Subcutaneous abdominal adipose tissue (tissue), 5 donors: Measurements from ENCODE around the gene LRRFIP1.
"Not testable (repeated sequence)": the region's sequence is repeated elsewhere in the genome, so short reads cannot be mapped to it uniquely, and the experiment has no call there.

Experiments
- H3K27ac ChIP-seq: one replicate; pipeline ENCODE4 v1.7.0; 2013; ENCODE audit warnings: low read depth, mild to moderate bottlenecking, inconsistent platforms, low read length, moderate library complexity
- H3K27me3 ChIP-seq, 5 donors: one replicate each; pipeline ENCODE4 v1.7.0; 2013; ENCODE audit warnings: low read length in 5 of 5, inconsistent platforms in 1 of 5; ENCODE audit not compliant: control insufficient read depth in 5 of 5, insufficient read depth in 4 of 5
- H3K36me3 ChIP-seq, 5 donors: one replicate each; pipeline ENCODE4 v1.7.0; 2013; ENCODE audit warnings: low read length in 5 of 5; ENCODE audit not compliant: control insufficient read depth in 5 of 5, insufficient read depth in 5 of 5
- H3K4me1 ChIP-seq, 5 donors: one replicate each; pipeline ENCODE4 v1.7.0; 2013; ENCODE audit warnings: low read length in 5 of 5, mild to moderate bottlenecking in 3 of 5, moderate library complexity in 1 of 5; ENCODE audit not compliant: control insufficient read depth in 5 of 5, insufficient read depth in 5 of 5
- H3K4me3 ChIP-seq, 5 donors: one replicate each; pipeline ENCODE4 v1.7.0; 2013; ENCODE audit warnings: low read length in 5 of 5, low read depth in 1 of 5
- H3K9ac ChIP-seq, 5 donors: one replicate each; pipeline ENCODE4 v1.7.0; 2013; ENCODE audit warnings: low read length in 5 of 5, mild to moderate bottlenecking in 4 of 5, moderate library complexity in 3 of 5
- H3K9me3 ChIP-seq, 5 donors: one replicate each; pipeline ENCODE4 v1.7.0; 2013; ENCODE audit warnings: low read length in 5 of 5; ENCODE audit not compliant: control insufficient read depth in 5 of 5
- donor health status: healthy.
- donor health status: healthy.
- donor health status: healthy.
- donor health status: healthy.
- donor health status: healthy.

Gene LRRFIP1

GRCh38 chr2:237604391-237604790, 23.0 kb upstream of the LRRFIP1 start:
- no peaks in the 10 kb centered on the region for H3K9me3 ChIP-seq
- H3K9ac ChIP-seq = no peak overlapping the region
- peaks cover 0 to 21% (median 20%) of the 10 kb centered on the region in 5 donors for H3K4me1 ChIP-seq
- H3K36me3 ChIP-seq = no peaks in the 10 kb centered on the region
- H3K27ac ChIP-seq = no peak overlapping the region
- H3K4me3 ChIP-seq = no peak overlapping the region
- peaks cover 0 to 4% (median 0%) of the 10 kb centered on the region in 5 donors for H3K27me3 ChIP-seq

- Histone ChIP-seq H3K4me3 (no peak overlapping the region), H3K36me3 (no peaks in the 10 kb centered on the region), H3K9me3 (no peaks in the 10 kb centered on the region), H3K27ac (no peak overlapping the region), H3K4me1 (peaks cover 0 to 21% (median 17%) of the 10 kb centered on the region in 5 donors), H3K27me3 (peaks cover 0 to 4% (median 0%) of the 10 kb centered on the region in 5 donors), H3K9ac (no peak overlapping the region)
Measured at GRCh38 chr2:237604960-237605359, 22.4 kb upstream of the LRRFIP1 start.

GRCh38 chr2:237606522-237606921, 20.9 kb upstream of the LRRFIP1 start:
- H3K4me3 ChIP-seq, H3K9me3 ChIP-seq, H3K27me3 ChIP-seq, H3K36me3 ChIP-seq, H3K27ac ChIP-seq, H3K9ac ChIP-seq: not testable (repeated sequence)
- peaks cover 0 to 13% (median 9%) of the 10 kb centered on the region in 5 donors for H3K4me1 ChIP-seq

DNA sequence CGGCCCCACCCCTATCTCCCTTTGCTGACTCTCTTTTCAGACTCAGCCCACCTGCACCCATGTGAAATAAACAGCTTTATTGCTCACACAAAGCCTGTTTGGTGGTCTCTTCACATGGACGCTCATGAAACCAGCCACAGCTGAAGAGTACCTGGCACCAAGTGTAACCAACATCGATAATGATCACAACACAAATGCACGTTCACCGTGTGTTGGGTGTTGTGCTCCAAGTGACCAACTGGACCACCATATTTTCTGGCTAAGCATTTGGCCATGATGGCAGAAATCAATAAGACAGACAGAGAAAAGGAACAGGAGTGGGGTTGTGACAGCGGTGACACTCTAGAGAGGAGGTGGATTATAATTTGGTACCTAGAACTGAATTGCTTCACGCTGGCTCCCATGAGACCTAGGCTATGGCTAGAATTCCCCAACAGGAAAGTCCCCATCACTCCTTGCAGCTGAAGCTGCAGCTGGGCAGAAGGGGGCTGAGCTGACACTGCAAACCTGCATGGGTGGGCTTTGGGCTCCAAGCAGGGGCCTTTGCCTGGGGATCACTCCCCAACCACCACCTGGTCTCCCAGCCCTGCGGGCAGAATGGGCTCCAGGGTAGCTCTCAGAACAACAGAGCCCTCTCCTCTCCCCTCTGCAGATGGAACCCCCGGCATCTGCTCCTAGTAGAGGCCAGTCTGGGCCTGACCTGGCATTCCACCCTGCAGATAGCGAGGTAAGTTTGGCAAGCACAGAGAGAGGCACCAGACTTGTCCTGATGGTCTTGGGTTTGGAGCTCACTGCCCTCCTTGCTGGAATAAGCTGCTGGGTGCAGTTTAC, 14.6 kb upstream of the LRRFIP1 start:
- Histone ChIP-seq H3K4me3 (no peak overlapping the region), H3K27ac (no peak overlapping the region), H3K27me3 (peaks cover 0 to 3% (median 0%) of the 10 kb centered on the region in 5 donors), H3K36me3 (no peaks in the 10 kb centered on the region), H3K9me3 (no peaks in the 10 kb centered on the region), H3K9ac (no peak overlapping the region), H3K4me1 (peaks cover 4 to 27% (median 15%) of the 10 kb centered on the region in 5 donors)

- H3K36me3 ChIP-seq = no peaks in the 10 kb centered on the region
- H3K27ac ChIP-seq = no peak overlapping the region
- peaks cover 0 to 3% (median 0%) of the 10 kb centered on the region in 5 donors for H3K27me3 ChIP-seq
- H3K9ac ChIP-seq = no peak overlapping the region
- no peak overlapping the region for H3K4me3 ChIP-seq
- H3K9me3 ChIP-seq = no peaks in the 10 kb centered on the region
- peaks cover 4 to 27% (median 15%) of the 10 kb centered on the region in 5 donors for H3K4me1 ChIP-seq
Measured at GRCh38 chr2:237613679-237614078, 13.7 kb upstream of the LRRFIP1 start.

DNA sequence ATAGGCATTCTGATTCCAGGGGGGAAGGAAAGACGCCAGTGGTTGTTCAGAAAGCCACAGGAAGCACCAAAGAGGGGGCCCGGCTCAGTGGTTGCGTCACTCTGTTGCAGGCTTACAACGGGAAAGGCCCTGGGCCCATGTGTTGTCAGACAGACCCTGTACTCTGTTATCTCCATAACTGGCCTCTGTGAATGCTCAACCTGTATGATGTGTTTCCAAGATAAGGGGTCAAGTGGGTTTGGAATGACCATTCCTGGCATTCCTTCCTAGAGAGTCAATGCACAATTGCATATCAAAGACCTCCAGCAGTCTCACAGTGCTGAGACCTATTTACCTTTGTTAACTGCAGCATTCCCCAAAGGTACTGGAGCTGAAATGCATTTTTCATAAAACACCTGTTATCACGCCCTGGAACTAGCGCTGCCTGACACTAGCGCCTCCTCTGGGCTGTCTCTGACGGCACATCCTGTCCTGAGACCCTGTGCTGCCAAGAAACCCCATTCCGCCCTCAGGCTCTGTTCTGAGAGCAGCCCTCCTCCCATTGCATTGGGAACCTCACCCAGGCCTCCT, 13.2 kb upstream of the LRRFIP1 start:
- Histone ChIP-seq H3K9me3 (no peaks in the 10 kb centered on the region), H3K27ac (no peak overlapping the region), H3K9ac (no peak overlapping the region), H3K36me3 (no peaks in the 10 kb centered on the region), H3K4me3 (no peak overlapping the region), H3K27me3 (peaks cover 0 to 3% (median 0%) of the 10 kb centered on the region in 5 donors), H3K4me1 (peaks cover 4 to 27% (median 15%) of the 10 kb centered on the region in 5 donors)

- Histone ChIP-seq H3K36me3 (no peaks in the 10 kb centered on the region), H3K9me3 (no peaks in the 10 kb centered on the region), H3K9ac (no peak overlapping the region), H3K4me1 (peaks cover 4 to 27% (median 15%) of the 10 kb centered on the region in 5 donors), H3K27me3 (peaks cover 0 to 3% (median 0%) of the 10 kb centered on the region in 5 donors), H3K27ac (no peak overlapping the region), H3K4me3 (no peak overlapping the region)
Measured at GRCh38 chr2:237615631-237616249, 11.6 kb upstream of the LRRFIP1 start.

DNA sequence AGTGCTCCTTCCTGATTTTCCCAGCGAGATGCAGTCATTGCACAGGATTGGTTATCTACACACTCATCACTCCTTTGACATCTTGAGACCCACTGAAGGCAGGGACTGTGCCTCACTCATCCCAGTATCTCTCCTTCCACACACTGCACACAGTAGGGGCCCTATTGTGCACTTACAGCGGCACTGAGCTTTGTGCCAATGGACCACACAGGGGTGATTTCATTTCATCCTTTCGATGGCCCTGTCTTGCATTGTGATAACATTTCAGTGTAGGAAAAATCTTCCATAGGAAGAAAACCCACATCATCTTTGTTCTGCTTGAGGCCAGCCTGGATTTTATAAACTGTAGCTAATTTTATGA, 11.0 kb upstream of the LRRFIP1 start:
- Histone ChIP-seq H3K27ac (no peak overlapping the region), H3K36me3 (no peaks in the 10 kb centered on the region), H3K4me1 (peaks cover 4 to 27% (median 15%) of the 10 kb centered on the region in 5 donors), H3K4me3 (no peak overlapping the region), H3K27me3 (peaks cover 0 to 3% (median 0%) of the 10 kb centered on the region in 5 donors), H3K9ac (no peak overlapping the region), H3K9me3 (no peaks in the 10 kb centered on the region)

DNA sequence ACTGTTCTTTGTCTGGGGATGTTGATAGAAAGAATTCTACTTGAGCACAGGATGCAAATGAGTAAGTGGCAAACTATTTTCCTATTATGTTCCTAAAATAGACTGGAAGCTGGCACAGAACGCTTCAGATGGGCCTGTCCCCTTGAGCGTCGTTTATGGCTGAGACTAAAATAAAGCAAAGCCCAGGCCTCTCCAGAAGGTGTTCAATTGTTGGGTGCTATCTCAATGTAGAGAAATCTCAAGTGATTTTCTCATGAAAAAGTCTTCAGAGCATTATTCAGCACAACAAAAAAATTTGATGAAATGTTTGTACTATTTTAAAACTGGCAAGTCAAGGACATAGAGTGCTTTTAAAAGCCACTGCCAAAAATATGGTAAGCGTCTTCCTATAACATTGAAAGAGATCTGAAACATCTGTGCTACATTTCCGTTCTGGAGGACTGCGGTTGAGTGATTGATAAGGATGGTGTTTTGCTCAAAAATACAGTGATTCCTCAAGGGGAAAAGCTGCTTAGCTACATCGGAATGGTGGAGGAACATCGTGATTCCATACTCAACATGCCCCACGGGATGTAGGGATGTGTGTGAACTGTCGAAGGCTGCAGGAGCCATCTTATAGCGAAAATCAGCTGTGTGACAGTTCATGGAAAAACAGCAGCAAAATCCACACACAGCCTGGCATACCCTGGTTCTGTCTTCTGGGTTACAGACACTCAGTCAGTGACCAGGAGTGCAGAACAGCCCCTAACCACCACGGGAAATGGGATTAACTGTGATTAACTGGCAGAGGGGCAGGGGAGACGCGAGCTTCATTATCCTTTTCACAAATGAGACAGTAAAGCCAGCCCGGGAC, 10.4 kb upstream of the LRRFIP1 start:
- no peaks in the 10 kb centered on the region for H3K36me3 ChIP-seq
- no peak overlapping the region for H3K9ac ChIP-seq
- H3K27me3 ChIP-seq = peaks cover 0 to 3% (median 0%) of the 10 kb centered on the region in 5 donors
- no peaks in the 10 kb centered on the region for H3K9me3 ChIP-seq
- H3K4me1 ChIP-seq = peaks cover 4 to 27% (median 15%) of the 10 kb centered on the region in 5 donors
- peak overlapping the region in 1 of 5 donors; percentile 23 for H3K4me3 ChIP-seq
- no peak overlapping the region for H3K27ac ChIP-seq
